Stimulated activated CD8-positive, alpha-beta memory T cell treated with anti-CD3 and anti-CD28 coated beads, Interleukin-15, amount 100 ng/mL, for 1 hour (primary cell): ENCODE results near the gene WNT11.

Experiments
- DNase-seq: peaks from one replicate; pipeline ENCODE4 v3.0.0-alpha.2; 2020; ENCODE audit warnings: low read depth

WNT11 gene

GRCh38 chr11:76173663-76174062 lies 32.6 kb downstream of the WNT11 start:
- no peak for DNase-seq

GRCh38 chr11:76172583-76172982 lies 33.7 kb downstream of the WNT11 start:
- DNase-seq, result no peak

DNA sequence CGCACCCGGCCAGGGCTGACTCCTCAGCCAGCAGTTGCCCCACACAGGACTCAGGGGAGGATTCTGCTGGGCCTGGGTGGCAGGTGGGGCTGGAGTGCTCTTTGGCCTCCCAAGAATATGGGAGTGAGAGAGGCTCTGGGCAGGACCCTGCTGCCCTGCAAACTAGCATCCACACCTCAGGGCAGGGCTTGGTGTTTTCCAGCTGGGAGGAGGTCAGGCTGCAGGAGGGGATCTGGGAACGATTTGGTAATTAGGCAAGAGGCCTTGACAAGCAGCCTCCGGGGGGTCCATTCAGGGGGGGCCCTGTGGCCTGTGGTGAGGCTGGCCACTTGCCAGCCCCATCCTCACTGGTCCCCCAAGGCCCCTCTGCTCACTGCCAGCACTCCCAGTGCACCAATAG lies 35.8 kb downstream of the WNT11 start:
- DNase-seq, result no peak

DNA sequence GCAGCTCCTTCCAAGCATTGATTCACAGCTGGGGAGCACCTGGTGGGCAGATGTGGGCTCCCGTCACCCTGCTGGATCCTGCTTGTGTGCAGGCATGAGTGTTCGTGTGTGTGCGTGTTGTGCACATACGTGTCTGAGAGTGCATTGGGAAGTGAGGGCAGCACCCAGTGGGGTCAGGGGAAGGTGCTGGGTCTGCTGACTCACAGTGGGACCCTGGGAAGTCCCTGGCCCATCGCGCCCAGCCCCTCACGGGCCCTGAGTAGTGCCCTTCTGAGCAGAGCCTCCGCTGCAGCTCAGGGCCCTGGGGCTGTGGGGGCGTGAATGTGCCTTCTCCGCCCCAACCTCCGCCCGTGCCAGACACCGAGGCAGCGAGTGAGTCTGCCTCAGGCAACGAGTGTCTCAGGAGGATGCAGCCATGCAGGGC lies 36.8 kb downstream of the WNT11 start:
- DNase-seq, result no peak

GRCh38 chr11:76167590-76167989 lies 38.7 kb downstream of the WNT11 start:
- no peak for DNase-seq

DNA sequence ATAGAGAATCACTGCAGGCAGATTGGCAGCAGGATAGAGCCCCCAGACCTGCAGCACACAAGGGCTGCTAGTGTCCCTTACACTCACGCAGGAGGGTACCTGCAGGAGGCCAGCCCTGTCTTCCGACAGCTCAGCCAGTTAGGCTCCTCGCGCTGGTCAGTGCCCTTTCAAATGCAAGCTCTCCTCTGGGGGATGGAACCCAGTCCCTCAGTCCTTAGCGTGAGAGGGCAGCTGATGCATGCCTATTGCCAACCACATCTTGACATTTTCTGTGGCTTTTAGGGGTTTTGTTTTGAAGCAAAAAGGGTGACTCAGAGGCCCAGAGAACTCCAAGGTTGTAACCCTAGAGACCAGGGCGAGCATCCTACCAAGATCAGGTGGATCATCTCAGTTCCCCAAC lies 40.0 kb downstream of the WNT11 start:
- DNase-seq, result no peak

GRCh38 chr11:76164861-76165751 lies 41.2 kb downstream of the WNT11 start:
- DNase-seq, result no peak

- DNase-seq, result no peak
Observed at GRCh38 chr11:76164081-76164480, 42.2 kb downstream of the WNT11 start.

DNA sequence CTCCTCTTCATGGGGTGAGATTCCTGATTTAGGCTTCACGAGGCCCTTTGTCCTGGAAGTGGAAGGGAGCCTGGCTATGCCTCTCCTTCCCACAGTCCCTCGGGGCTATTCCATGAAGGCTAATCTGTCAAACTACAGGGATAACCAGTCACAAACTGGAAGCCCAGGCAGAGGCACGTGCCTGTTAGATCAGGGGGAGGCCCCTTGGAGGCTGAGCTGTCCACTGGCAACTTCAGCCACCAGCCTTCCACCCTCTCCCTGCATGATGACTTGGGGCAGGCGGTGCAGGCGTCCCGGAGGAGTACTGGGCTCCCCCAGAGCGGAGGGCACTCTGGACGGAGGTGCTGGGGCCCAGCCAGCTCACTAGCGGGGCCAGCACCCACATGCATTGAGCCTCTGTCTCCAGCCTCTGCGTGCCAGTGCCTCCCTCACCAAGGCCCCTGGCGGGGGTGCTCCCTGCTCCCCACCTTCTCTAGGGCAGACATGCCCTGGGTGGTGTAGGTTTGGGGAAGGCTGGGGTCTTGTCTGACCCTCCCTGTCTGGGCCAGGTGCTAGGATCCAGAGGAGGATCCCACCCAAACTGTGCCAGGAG lies 42.9 kb downstream of the WNT11 start:
- DNase-seq, result no peak

DNA sequence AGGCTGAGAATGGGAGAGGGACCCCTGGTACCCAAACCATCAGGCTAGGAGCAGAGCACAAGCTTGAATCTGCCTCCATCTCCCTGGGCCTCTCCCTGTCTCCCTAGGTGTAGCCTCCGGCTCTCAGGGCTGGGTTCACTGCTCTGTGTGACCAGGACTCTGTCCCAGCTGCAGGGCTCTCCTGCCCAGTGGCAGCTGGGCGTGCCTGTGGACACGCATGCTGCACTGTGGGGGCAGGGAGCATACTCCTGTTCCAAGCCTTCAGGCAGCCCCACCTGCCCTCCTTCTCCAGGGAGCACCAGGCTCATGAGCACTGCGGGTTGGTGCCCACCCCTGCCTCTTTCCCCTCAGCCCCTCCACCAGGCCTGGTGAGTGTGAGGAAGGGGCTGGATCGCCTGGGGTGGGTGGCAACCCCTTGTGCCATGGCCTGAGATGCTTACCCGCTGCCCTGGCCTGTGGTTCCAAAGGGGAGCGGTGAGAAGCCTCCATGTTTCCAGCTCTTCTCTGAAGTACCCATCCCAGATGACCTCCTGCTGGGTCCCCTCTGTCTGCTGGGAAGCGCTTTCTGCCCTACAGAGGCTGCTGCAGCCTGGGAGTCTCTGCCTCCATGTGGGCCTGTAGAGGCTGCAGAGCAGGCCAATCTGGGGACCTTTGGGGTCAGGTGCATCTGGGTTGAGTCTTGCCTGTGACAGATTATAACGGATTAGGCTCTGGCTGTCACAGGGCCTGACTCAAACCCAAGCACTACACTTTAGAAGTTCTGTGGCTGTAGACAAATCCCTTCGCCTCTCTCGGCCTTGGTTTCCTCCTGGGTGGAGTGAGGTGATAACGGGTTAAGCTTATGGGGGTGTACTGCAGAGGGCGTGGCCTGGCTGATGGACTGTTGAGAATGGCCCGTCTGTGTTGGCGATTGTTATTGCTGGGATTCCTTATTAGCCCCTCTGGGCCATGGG lies 43.7 kb downstream of the WNT11 start:
- DNase-seq, result no peak

DNA sequence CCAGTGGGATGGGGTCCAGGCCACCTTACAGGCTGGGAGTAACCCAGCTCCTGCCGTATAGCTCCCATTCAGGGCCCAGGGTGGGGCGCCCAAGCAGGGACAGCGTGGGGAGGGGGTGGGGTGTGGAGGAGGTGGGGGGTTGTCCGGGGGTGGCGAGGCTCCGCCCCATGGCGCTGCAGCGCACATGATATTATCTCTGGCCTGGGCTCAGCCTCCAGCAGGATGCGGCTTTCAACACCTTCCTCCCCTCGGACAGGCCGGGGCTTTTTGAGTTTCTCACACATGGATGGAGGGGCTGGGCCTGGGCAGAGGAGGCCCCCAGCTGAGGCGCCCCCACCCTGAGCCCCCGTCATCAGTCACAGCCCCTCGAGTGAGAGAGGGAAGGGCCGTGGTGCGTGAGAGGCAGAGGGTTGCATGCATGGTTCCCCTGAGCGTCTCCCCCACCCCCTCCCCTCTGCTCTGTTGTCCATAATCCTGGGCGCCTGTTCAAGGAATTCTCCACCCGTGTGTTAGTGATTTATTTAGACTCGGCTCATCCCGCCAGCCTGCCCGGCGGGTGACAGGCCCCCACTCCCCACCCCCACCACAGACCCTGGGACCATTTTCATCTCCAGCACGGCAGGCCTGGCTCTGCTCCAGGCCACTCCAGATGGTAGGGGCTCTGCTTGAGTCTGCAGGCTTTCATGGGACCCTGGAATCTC lies 44.9 kb downstream of the WNT11 start:
- no peak for DNase-seq

DNA sequence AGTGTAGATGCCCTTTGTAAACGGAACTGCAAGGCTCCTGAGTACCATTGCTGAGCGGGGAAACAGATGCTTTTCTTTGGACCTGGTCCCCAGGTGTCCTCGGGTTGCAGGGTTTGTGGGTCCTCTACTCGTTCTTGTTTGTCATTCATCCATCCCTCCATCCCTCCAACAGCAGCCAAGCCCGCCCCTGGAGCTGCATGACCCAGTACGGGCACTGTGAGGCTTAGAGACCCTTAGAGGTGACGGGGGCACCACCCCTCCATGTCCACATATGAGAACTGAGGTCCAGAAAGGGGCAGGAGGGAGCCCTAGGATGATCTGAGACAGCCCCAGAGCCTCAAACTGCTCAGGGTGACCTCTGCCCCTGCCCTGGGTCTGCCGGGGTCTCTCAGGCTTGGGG lies 45.4 kb downstream of the WNT11 start:
- no peak for DNase-seq

- no peak for DNase-seq
Observed at GRCh38 chr11:76159983-76160661, 46.2 kb downstream of the WNT11 start.

GRCh38 chr11:76159303-76159937 lies 46.9 kb downstream of the WNT11 start:
- DNase-seq, result no peak

- DNase-seq, result no peak
Observed at GRCh38 chr11:76158394-76159302, 47.7 kb downstream of the WNT11 start.

GRCh38 chr11:76157891-76158290 lies 48.4 kb downstream of the WNT11 start:
- no peak for DNase-seq

GRCh38 chr11:76156971-76157427 lies 49.3 kb downstream of the WNT11 start:
- DNase-seq, result no peak

GRCh38 chr11:76155500-76156227 lies 50.6 kb downstream of the WNT11 start:
- DNase-seq, result no peak

DNA sequence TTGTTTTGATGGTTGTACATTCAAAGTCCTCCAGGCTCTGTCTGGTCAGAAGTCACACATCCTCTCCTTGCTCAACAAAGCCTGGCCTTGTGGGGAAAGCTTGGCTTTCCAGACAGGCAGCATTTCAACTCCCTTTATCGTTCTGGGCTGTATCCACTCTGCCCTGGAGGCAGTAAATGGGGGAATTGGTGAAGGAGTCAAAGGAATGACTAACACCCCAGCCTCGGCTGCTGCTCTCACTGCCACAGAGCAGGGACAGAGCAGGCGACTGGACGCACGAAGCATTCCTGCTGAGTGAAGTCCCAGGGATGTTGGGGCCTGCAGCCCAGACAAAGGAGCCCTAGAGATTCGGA lies 52.8 kb downstream of the WNT11 start:
- DNase-seq, result no peak
